HCT116 (cell line): Measurements from ENCODE around the gene IER3IP1.

ENCODE experiments used
- ATF3 ChIP-seq: IDR thresholded peaks from 2 replicates; pipeline ENCODE4 v1.6.1; 2012
- EZH2 ChIP-seq: fragments of 200-600 bp; sonication (generic); IDR thresholded peaks from 2 replicates; pipeline ENCODE4 v1.6.1; 2017; ENCODE audit warnings: antibody characterized with exemption, mixed run types
- EZH2phosphoT487 ChIP-seq: fragments of 200-600 bp; IDR thresholded peaks from 2 replicates; pipeline ENCODE4 v1.6.1; 2018; ENCODE audit warnings: antibody characterized with exemption, borderline replicate concordance
- TF ChIP-seq, protein P1 (sequence below), 3 experiments: fragments of 200-600 bp in 1 of 3; sonication (generic) in 1 of 3; IDR thresholded peaks in 2 of 3; conservative IDR thresholded peaks in 1 of 3; 2 replicates each; pipeline ENCODE4 v1.5.1; 2012 to 2017; ENCODE audit warnings: low read depth in 2 of 3, low read length in 2 of 3, antibody characterized with exemption in 1 of 3, borderline replicate concordance in 1 of 3, control low read depth in 1 of 3, mild to moderate bottlenecking in 1 of 3, mixed read lengths in 1 of 3, mixed run types in 1 of 3, moderate library complexity in 1 of 3; ENCODE audit not compliant: insufficient read depth in 1 of 3

DNA sequence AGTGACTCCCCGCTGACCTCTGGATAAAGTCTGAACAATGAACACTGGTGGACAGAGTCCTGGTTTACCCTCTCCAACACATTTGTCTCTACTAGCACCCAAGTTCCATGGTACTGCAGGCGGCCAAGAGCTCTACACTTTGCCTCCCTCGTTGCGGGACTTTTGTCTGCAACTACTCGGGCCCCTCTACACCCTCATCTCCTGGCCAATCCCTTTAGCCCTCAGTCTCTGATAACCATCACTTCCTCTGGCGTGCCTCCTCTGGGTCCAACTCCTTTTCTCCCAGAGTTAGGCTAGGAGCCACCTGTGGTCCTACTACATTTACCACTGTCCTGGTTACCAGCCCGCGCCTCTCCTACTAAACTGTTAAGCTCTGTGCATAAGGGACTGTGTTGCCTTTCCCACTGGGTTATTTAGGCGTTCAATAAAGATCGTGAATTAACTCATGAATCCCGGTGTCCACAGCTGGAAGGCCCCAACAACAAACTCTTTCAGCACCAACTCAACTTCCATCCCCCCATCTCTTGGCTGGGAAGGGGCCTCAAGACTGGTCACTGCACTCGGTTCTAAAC lies 26.6 kb downstream of the IER3IP1 start:
- TF ChIP-seq ATF3 (no peak), EZH2 (no peak), EZH2phosphoT487 (no peak)
- TF ChIP-seq, protein P1, sequence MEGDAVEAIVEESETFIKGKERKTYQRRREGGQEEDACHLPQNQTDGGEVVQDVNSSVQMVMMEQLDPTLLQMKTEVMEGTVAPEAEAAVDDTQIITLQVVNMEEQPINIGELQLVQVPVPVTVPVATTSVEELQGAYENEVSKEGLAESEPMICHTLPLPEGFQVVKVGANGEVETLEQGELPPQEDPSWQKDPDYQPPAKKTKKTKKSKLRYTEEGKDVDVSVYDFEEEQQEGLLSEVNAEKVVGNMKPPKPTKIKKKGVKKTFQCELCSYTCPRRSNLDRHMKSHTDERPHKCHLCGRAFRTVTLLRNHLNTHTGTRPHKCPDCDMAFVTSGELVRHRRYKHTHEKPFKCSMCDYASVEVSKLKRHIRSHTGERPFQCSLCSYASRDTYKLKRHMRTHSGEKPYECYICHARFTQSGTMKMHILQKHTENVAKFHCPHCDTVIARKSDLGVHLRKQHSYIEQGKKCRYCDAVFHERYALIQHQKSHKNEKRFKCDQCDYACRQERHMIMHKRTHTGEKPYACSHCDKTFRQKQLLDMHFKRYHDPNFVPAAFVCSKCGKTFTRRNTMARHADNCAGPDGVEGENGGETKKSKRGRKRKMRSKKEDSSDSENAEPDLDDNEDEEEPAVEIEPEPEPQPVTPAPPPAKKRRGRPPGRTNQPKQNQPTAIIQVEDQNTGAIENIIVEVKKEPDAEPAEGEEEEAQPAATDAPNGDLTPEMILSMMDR (IDR thresholded peaks at IDR 0.05 in 2 of 3, conservative IDR thresholded peaks at IDR 0.05 in 1 of 3; ENCODE audit: borderline replicate concordance in 1 of 3, insufficient read depth in 1 of 3, low read depth in 2 of 3, low read length in 2 of 3): no peak
